SKM-1 (cell line): ENCODE results near the gene NEK4.
"Not testable (repeated sequence)": the region's sequence is repeated elsewhere in the genome, so short reads cannot be mapped to it uniquely, and the experiment has no call there.

ENCODE experiments used
- DNase-seq: peaks from one replicate; lab custom pipeline; 2025; ENCODE audit not compliant: unreplicated experiment; lab: John Stamatoyannopoulos, UW

Gene NEK4

GRCh38 chr3:52743152-52743551 is 27.6 kb downstream of the NEK4 start:
- no peak for DNase-seq

- no peak for DNase-seq
Observed at GRCh38 chr3:52742418-52743041, 28.2 kb downstream of the NEK4 start.

- no peak for DNase-seq
Observed at GRCh38 chr3:52739730-52740129, 31.0 kb downstream of the NEK4 start.

- DNase-seq = no peak
Observed at GRCh38 chr3:52733256-52733891, 37.4 kb downstream of the NEK4 start.

GRCh38 chr3:52731590-52731989 is 39.1 kb downstream of the NEK4 start:
- no peak for DNase-seq

- no peak for DNase-seq
Observed at GRCh38 chr3:52730681-52731080, 40.1 kb downstream of the NEK4 start.

GRCh38 chr3:52728753-52729152 is 42.0 kb downstream of the NEK4 start:
- not testable (repeated sequence) for DNase-seq

- DNase-seq = no peak
Observed at GRCh38 chr3:52724511-52724910, 46.2 kb downstream of the NEK4 start.

GRCh38 chr3:52723935-52724334 is 46.8 kb downstream of the NEK4 start:
- DNase-seq = no peak

- DNase-seq = no peak
Observed at GRCh38 chr3:52722491-52722890, 48.2 kb downstream of the NEK4 start.

GRCh38 chr3:52721730-52722008 is 49.1 kb downstream of the NEK4 start:
- DNase-seq = no peak

GRCh38 chr3:52721002-52721729 is 49.6 kb downstream of the NEK4 start:
- peak; percentile 95 for DNase-seq

- DNase-seq = no peak
Observed at GRCh38 chr3:52719618-52720017, 51.1 kb downstream of the NEK4 start.

- no peak for DNase-seq
Observed at GRCh38 chr3:52715714-52716305, 54.9 kb downstream of the NEK4 start.

GRCh38 chr3:52714335-52715302 is 56.1 kb downstream of the NEK4 start:
- no peak for DNase-seq

- DNase-seq = no peak
Observed at GRCh38 chr3:52712291-52713212, 58.2 kb downstream of the NEK4 start.

- no peak for DNase-seq
Observed at GRCh38 chr3:52710512-52710911, 60.2 kb downstream of the NEK4 start.

- no peak for DNase-seq
Observed at GRCh38 chr3:52707585-52707984, 63.2 kb downstream of the NEK4 start.

GRCh38 chr3:52705688-52706686 is 64.8 kb downstream of the NEK4 start, which contains the start of the genes GLT8D1 and SPCS1:
Gene GLT8D1 (minus strand): TSS chr3:52705791. CDS start chr3:52700460, 5,331 bp downstream.
Gene SPCS1 (plus strand): TSS chr3:52706106. CDS start chr3:52706247, 141 bp downstream.
- peak; percentile 75 for DNase-seq
